ENCODE measurements around the gene GXYLT1. TPM values are rescaled to one million over a fixed set of nuclear protein-coding genes. Genes with fewer than 3 reads are reported as not detected.
"Not testable (repeated sequence)": the region's sequence is repeated elsewhere in the genome, so short reads cannot be mapped to it uniquely, and the experiment has no call there.

GXYLT1 gene
- total and polyA plus RNA-seq, 2 experiments from 2014 or later: 13.7 to 14.6 TPM

DNA sequence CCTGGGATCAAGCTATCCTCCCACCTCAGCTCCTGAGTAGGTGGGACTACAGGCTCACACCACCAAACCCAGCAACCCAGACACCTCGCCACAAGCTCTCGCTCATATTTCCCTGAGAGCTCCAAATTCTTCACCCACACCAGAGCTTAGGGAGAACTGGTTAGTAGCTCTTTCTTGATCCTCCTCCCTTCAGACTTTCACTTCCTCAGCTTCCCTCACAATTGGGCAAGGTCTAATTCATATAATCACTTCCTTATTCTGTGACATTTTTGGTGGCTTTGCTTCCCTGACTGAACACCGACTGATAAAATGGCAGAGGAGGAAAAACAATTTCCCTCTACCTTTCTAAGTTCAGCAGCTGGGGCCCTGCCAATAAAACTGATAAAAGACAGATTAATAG, 88.5 kb downstream of the GXYLT1 start:
- H3K36me3 ChIP-seq (ENCODE audit: low read depth): no peaks in the 10 kb centered on the region
- in situ Hi-C loops (cut with MboI): no loop called here

DNA sequence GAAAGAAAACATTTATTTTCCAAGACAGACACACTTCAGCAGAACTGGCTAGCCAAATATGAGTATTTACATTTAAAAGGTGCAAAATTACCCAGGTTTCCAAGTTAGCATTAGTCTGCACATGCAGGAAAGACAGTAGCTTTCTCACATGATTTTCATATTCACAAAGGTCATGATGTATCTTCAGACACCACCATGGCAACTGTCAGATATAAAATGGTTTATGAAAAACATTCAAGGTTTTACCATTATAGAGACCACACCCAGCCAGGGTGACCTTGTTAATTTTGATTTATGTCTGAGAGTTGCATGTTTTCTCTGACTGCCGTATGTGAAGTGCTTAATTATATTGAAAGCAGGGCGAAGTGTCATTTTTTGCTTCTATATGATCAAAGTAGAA, 91.2 kb downstream of the GXYLT1 start:
- WGBS, 2 experiments (ENCODE audit: low coverage in 1 of 2, low lambda C conversion rate in 2 of 2, missing lambda C conversion rate in 2 of 2): 18 to 27% methylated on average over 2 of the region's 2 CpGs
- TF ChIP-seq EZH2 (IDR thresholded peaks at IDR 0.05; ENCODE audit: insufficient read depth, poor library complexity, severe bottlenecking): no peak
- TF ChIP-seq EZH2phosphoT487 (IDR thresholded peaks at IDR 0.05; ENCODE audit: insufficient read depth, low read depth): no peak

More for the DNA sequence above, 88.5 kb downstream of the GXYLT1 start:
- no peaks in the 10 kb centered on the region for H3K4me1 ChIP-seq (ENCODE audit: insufficient read depth)
- H2AFZ ChIP-seq: no peak overlapping the region
- H3K9me3 ChIP-seq (ENCODE audit: low read depth): no peaks in the 10 kb centered on the region
- H3K79me2 ChIP-seq (ENCODE audit: insufficient read depth): no peaks in the 10 kb centered on the region
- H3K4me2 ChIP-seq (ENCODE audit: unreplicated experiment): no peak overlapping the region
- no peak for DNase-seq
- TF ChIP-seq EZH2phosphoT487 (IDR thresholded peaks at IDR 0.05; ENCODE audit: insufficient read depth, low read depth) (no peak), EZH2 (IDR thresholded peaks at IDR 0.05; ENCODE audit: insufficient read depth, poor library complexity, severe bottlenecking) (no peak)
- H3F3A ChIP-seq (ENCODE audit: insufficient read depth): no peaks in the 10 kb centered on the region
- H3K4me3 ChIP-seq: no peak overlapping the region
- 37 to 51% methylated on average over 3 of the region's 3 CpGs for WGBS, 2 experiments (ENCODE audit: low coverage in 1 of 2, low lambda C conversion rate in 2 of 2, missing lambda C conversion rate in 2 of 2)
- H3K27ac ChIP-seq: no peak overlapping the region
- H3K9me2 ChIP-seq (ENCODE audit: insufficient read depth): no peaks in the 10 kb centered on the region
- H4K20me1 ChIP-seq (ENCODE audit: insufficient read depth): no peaks in the 10 kb centered on the region
- H3K9ac ChIP-seq: no peak overlapping the region
- no peaks in the 10 kb centered on the region for H3K27me3 ChIP-seq (replicated peaks; ENCODE audit: insufficient read depth)

DNA sequence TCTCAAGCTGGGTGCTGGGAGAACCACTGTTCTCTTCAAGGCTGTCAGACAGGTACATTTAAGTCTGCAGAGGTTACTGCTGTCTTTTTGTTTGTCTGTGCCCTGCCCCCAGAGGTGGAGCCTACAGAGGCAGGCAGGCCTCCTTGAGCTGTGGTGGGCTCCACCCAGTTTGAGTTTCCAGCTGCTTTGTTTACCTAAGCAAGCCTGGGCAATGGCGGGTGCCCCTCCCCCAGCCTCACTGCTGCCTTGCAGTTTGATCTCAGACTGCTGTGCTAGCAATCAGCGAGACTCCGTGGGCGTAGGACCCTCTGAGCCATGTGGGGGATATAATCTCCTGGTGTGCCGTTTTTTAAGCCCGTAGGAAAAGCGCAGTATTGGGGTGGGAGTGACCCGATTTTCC, 95.7 kb downstream of the GXYLT1 start:
- H3K9ac ChIP-seq; H3K4me1 ChIP-seq (ENCODE audit: insufficient read depth); H4K20me1 ChIP-seq (ENCODE audit: insufficient read depth); H3K27me3 ChIP-seq (replicated peaks; ENCODE audit: insufficient read depth); H3K9me2 ChIP-seq (ENCODE audit: insufficient read depth); H3K27ac ChIP-seq; H3K36me3 ChIP-seq (ENCODE audit: low read depth); H3F3A ChIP-seq (ENCODE audit: insufficient read depth); H3K79me2 ChIP-seq (ENCODE audit: insufficient read depth); DNase-seq; H3K9me3 ChIP-seq (ENCODE audit: low read depth); in situ Hi-C loops (cut with MboI); H3K4me2 ChIP-seq (ENCODE audit: unreplicated experiment); H2AFZ ChIP-seq; H3K4me3 ChIP-seq: not testable (repeated sequence)
- WGBS, 2 experiments (ENCODE audit: low coverage in 1 of 2, low lambda C conversion rate in 2 of 2, missing lambda C conversion rate in 2 of 2): 56 to 69% methylated on average over 8 of the region's 8 CpGs

More for the DNA sequence above, 91.2 kb downstream of the GXYLT1 start:
- no peaks in the 10 kb centered on the region for H3K27me3 ChIP-seq (replicated peaks; ENCODE audit: insufficient read depth)
- DNase-seq: no peak
- no peak overlapping the region for H3K4me2 ChIP-seq (ENCODE audit: unreplicated experiment)
- no peak overlapping the region for H3K27ac ChIP-seq
- H3K4me1 ChIP-seq (ENCODE audit: insufficient read depth): no peaks in the 10 kb centered on the region
- no peaks in the 10 kb centered on the region for H3K79me2 ChIP-seq (ENCODE audit: insufficient read depth)
- no peak overlapping the region for H2AFZ ChIP-seq
- H4K20me1 ChIP-seq (ENCODE audit: insufficient read depth): no peaks in the 10 kb centered on the region
- no peaks in the 10 kb centered on the region for H3K9me3 ChIP-seq (ENCODE audit: low read depth)
- no peak overlapping the region for H3K4me3 ChIP-seq
- H3K36me3 ChIP-seq (ENCODE audit: low read depth): no peaks in the 10 kb centered on the region
- in situ Hi-C loops (cut with MboI): no loop called here
- H3F3A ChIP-seq (ENCODE audit: insufficient read depth): no peaks in the 10 kb centered on the region
- no peaks in the 10 kb centered on the region for H3K9me2 ChIP-seq (ENCODE audit: insufficient read depth)
- H3K9ac ChIP-seq: no peak overlapping the region

DNA sequence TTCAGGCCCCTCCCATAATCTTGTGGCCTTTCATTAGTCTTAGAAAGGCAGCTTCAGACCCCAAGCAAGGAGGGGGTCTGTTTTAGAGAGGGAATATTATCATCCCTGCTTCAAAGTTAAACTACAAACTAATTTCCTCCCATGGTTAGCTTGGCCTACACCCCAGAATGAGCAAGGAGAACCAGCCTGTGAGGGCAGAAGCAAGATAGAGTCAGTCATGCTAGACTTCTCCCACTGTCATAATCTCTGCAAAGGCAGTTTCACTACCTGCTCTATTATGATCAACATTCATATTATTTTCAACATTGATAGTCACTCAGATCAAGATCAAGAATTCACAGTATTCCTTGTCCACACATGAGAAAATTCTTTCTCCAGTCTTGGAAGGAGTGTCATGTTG, 105.1 kb downstream of the GXYLT1 start:
- H3K4me2 ChIP-seq (ENCODE audit: unreplicated experiment): no peak overlapping the region
- no peak overlapping the region for H3K27ac ChIP-seq
- H3K36me3 ChIP-seq (ENCODE audit: low read depth): no peaks in the 10 kb centered on the region
- H3K4me3 ChIP-seq: no peak overlapping the region
- TF ChIP-seq EZH2phosphoT487 (IDR thresholded peaks at IDR 0.05; ENCODE audit: insufficient read depth, low read depth) (no peak), EZH2 (IDR thresholded peaks at IDR 0.05; ENCODE audit: insufficient read depth, poor library complexity, severe bottlenecking) (no peak)
- no peaks in the 10 kb centered on the region for H3K27me3 ChIP-seq (replicated peaks; ENCODE audit: insufficient read depth)
- H3K4me1 ChIP-seq (ENCODE audit: insufficient read depth): no peaks in the 10 kb centered on the region
- H3K79me2 ChIP-seq (ENCODE audit: insufficient read depth): no peaks in the 10 kb centered on the region
- in situ Hi-C loops (cut with MboI): no loop called here
- no peak overlapping the region for H2AFZ ChIP-seq
- no peaks in the 10 kb centered on the region for H3K9me3 ChIP-seq (ENCODE audit: low read depth)
- no peak overlapping the region for H3K9ac ChIP-seq
- DNase-seq: no peak
- H4K20me1 ChIP-seq (ENCODE audit: insufficient read depth): no peaks in the 10 kb centered on the region
- no peaks in the 10 kb centered on the region for H3K9me2 ChIP-seq (ENCODE audit: insufficient read depth)
- H3F3A ChIP-seq (ENCODE audit: insufficient read depth): no peaks in the 10 kb centered on the region

DNA sequence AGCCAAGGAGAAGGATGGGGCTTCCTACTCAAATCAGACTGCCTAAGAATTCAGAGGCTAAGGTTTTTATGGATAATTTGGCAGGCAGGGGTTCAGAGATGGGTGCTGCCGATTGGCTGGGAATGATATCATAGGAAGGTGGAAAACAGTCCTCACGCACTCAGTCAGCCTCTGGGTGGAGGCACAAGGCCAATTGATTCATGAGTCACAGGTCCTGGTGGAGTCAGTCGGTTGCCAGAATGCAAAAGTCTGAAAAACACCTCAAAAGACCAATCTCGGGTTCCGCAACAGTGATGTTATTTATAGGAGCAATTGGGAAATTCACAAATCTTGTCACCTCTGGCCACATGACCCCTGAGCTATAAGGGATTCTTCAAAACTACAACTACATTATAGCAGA, 105.5 kb downstream of the GXYLT1 start:
- no peaks in the 10 kb centered on the region for H3F3A ChIP-seq (ENCODE audit: insufficient read depth)
- H3K9ac ChIP-seq: no peak overlapping the region
- no peaks in the 10 kb centered on the region for H3K4me1 ChIP-seq (ENCODE audit: insufficient read depth)
- no peaks in the 10 kb centered on the region for H3K9me2 ChIP-seq (ENCODE audit: insufficient read depth)
- no peak overlapping the region for H3K4me3 ChIP-seq
- in situ Hi-C loops (cut with MboI): no loop called here
- H3K4me2 ChIP-seq (ENCODE audit: unreplicated experiment): no peak overlapping the region
- 41 to 44% methylated on average over 5 of the region's 5 CpGs for WGBS, 2 experiments (ENCODE audit: low coverage in 1 of 2, low lambda C conversion rate in 2 of 2, missing lambda C conversion rate in 2 of 2)
- no peaks in the 10 kb centered on the region for H3K36me3 ChIP-seq (ENCODE audit: low read depth)
- H3K27me3 ChIP-seq (replicated peaks; ENCODE audit: insufficient read depth): no peaks in the 10 kb centered on the region
- H2AFZ ChIP-seq: no peak overlapping the region
- no peaks in the 10 kb centered on the region for H4K20me1 ChIP-seq (ENCODE audit: insufficient read depth)
- no peaks in the 10 kb centered on the region for H3K79me2 ChIP-seq (ENCODE audit: insufficient read depth)
- DNase-seq: peak; percentile 83
- no peaks in the 10 kb centered on the region for H3K9me3 ChIP-seq (ENCODE audit: low read depth)
- TF ChIP-seq EZH2 (IDR thresholded peaks at IDR 0.05; ENCODE audit: insufficient read depth, poor library complexity, severe bottlenecking) (no peak), EZH2phosphoT487 (IDR thresholded peaks at IDR 0.05; ENCODE audit: insufficient read depth, low read depth) (no peak)
- H3K27ac ChIP-seq: no peak overlapping the region

Data from GM23248 (cell line).